Stimulated activated CD8-positive, alpha-beta memory T cell treated with anti-CD3 and anti-CD28 coated beads, Interleukin-12 subunit alpha, Interleukin-12 subunit beta, amount 100 ng/mL, for 4 hours (primary cell): ENCODE data around the gene OTOG.
"Not testable (repeated sequence)": the region's sequence is repeated elsewhere in the genome, so short reads cannot be mapped to it uniquely, and the experiment has no call there.

Experiments
- DNase-seq: peaks from one replicate; pipeline ENCODE4 v3.0.0-alpha.2; 2020; ENCODE audit warnings: low read depth

OTOG gene

DNA sequence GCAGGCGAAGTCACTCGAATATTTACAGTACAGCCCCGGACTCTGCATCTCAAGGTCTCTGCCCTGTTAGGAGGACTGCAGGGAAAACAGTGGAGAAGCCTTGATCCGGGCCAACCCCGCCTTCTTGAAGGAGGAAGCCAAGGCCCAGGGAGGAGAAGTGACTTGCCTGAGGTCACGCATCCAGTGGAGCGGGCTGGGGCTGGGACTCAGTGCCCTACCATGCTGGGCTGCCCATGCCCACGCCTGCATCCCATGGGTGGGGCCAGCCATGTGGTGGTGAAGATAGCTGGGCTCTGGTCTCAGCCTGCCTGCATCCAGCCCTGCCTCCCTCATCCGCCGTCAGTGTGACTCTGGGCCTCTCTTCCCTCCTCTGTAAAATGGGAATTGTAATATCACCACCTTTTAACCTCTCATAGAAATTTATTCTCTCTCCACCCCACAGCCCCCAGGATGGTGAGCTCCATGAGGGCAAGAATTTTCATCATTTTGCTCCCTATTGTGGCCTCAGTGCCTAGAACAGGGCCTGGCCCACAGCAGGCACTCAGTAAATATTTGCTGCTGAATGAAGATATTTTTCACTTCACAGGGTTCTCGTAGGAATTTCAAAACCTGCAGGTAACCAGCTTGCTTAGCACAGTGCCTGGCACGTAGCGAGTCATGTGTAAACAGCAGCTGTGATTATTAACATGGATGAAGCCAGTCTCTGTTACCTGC lies 57.3 kb downstream of the OTOG start:
- no peak for DNase-seq

DNA sequence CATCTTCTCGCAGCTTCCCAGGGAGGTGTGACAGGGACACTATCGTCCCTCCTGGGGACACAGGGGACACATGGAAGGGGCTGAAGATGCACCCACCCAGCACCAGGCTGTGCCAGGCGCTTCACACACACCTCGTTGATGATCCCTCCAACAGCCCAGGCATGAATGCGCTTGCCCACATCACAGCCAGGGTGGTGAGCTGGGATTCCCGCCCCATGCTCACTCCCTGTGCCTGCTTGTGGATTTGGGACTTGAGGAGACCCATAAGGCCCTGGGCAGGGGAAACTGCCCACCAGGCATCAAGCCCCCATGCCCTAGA lies 57.8 kb downstream of the OTOG start:
- no peak for DNase-seq

DNA sequence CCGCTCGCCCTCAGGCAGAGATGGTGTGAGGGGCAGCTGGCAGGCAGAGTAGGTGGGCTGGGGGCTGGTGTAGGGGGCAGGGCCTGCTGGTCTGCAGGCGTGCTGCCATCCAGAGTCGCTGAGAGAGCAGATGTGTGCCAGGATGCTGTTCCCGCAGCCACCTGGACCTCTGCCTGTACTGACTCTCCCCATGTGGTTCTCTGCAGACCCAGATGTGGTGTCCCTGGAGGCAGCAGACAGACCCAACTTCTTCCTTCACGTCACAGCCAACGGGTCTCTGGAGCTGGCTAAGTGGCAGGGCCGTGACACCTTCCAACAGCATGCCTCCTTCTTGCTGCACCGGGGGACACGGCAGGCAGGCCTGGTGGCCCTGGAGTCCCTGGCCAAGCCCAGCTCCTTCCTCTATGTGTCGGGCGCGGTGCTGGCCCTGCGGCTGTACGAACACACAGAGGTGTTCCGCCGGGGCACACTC lies 58.6 kb downstream of the OTOG start:
- no peak for DNase-seq

DNA sequence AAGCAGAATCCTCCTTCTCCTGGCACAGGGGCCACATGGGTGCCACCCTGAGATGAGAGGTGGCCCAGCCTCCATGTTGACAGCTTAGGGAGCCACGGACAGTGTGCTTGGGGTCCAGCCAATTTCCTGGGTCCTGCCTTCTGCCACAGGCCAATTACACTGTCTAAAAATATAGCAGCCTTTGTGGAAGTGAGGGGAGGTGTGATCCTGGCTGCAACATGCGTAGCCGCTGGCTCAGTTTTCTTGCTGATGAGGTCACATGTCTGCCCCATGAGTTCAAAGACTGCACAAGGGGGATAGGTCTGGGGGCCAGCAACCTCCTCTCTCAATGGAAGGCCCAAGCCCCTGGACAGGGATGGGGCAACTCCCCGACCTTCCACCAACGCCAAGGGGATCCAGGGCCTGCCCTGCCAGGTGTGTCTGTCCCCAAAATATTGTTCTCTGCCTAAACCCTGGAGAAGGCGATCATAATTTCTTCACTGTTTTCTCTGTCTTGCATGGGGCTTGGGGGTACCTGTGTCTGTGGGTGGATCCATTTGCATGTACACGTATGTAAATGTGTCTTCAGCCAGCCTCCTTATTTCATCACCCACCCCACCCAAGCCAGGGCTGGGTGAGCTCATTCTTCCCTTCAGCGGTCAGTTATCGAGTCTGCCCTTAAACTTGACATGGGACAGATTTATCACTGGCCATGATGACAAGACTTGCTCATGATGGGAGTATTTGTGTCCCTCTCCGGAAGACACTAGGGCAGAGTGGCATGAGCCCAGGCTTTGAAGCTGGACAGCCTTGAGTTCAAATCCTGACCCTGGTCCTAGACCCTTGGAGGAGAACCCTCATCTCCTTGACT lies 59.4 kb downstream of the OTOG start:
- DNase-seq: no peak

DNA sequence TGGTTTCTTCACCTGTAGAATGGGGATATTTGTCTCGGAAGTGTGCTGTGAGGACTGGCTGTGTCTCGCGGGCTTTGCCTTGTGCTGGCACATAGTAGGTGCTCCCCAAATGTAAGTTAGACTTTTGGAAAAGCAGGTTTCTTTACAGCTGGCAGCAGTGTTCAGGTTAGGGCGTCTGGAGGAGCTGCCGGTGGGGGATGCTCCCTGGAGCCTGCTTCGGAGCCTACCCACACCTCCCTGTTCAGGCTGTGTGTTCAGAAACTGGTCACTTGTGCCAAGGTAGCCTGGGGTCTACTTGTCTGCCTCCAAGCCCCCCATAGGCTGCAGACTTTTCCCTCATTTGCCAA lies 60.0 kb downstream of the OTOG start:
- DNase-seq: no peak

DNA sequence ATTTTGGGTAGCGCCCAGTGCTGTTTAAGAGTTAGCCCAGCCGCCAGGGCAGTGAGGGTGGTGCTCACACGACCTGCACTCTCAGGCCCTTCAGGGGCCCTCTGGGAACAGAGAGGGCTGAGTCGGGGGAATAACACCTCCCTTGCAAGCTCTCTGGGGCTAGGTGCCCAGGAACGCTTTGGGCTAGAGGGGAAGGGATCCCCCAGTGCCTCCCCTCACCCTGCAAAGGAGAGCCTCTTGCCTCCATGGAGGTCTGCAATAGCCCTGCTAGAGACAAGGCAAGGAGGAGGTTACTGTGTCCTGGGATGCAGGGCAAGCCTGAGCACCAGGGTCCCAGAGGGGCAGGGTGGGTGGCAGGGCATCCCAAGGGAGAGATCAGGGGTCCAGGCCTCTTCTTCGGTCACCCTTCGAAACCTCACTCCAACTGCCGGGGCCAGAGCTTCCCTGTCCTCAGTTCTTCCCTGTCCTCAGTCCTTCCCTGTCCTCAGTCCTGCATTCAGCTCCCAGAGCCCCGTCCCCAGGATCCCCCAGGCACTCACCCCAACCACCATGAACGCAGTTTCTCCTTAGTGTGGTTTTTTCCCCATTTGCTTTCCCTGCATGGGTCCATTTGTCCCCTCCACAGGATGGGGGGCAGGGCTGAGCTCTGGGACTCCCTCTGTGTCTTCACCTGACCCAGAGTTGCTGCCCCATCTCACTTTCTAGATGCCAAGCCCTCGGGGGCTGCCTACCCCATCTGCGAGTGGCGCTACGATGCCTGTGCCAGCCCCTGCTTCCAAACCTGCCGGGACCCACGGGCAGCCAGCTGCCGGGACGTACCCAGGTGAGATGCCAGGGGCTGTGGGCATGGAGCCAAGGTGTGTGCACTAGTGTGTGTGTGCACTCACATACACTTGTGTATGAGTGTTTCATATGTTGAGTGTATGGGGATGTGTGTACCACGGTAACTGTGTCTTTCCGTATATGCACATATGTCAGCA lies 60.8 kb downstream of the OTOG start:
- no peak for DNase-seq

DNA sequence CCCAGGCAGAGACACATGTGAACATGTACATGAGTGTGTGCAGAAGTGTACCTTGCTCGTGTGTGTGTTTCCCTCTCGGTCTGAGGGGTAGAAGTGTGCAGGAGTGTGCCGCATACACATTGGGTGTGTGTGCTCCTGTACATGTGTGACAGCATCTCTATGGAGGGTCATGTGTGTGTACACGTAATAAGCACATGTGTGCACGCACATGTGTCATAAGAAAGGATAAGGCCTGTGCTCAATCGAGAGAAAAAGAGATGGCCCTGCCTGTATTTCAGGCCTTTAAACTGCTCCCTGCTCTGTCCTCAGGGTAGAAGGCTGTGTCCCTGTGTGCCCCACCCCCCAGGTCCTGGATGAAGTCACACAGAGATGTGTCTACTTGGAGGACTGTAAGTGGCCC lies 61.8 kb downstream of the OTOG start:
- no peak for DNase-seq

DNA sequence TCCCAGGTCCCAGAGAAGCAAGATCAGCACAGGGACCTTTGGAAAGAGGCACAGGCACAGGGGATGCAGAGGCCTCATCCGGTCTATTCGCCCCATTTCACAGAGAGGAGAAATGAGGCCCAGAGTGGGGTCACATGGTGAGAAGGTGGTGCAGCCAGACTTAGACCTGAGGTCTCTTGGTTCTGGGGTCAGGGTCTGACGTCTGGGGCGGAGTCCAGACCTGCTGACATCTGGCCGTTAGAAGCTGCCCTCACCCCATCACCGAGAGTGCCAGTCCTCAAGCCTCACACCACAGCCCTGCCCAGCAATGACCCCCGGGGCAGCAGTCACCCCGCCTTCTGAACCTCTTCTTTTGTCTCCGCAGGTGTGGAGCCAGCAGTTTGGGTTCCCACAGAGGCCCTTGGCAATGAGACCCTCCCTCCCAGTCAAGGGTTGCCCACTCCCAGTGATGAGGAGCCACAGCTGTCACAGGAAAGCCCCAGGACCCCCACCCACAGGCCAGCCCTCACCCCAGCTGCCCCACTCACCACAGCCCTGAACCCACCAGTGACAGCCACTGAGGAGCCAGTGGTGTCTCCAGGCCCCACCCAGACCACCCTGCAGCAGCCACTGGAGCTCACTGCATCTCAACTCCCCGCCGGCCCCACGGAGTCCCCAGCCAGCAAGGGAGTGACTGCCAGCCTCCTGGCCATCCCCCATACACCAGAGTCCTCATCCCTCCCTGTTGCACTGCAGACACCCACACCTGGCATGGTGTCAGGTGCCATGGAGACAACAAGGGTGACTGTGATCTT lies 62.4 kb downstream of the OTOG start:
- DNase-seq: no peak

DNA sequence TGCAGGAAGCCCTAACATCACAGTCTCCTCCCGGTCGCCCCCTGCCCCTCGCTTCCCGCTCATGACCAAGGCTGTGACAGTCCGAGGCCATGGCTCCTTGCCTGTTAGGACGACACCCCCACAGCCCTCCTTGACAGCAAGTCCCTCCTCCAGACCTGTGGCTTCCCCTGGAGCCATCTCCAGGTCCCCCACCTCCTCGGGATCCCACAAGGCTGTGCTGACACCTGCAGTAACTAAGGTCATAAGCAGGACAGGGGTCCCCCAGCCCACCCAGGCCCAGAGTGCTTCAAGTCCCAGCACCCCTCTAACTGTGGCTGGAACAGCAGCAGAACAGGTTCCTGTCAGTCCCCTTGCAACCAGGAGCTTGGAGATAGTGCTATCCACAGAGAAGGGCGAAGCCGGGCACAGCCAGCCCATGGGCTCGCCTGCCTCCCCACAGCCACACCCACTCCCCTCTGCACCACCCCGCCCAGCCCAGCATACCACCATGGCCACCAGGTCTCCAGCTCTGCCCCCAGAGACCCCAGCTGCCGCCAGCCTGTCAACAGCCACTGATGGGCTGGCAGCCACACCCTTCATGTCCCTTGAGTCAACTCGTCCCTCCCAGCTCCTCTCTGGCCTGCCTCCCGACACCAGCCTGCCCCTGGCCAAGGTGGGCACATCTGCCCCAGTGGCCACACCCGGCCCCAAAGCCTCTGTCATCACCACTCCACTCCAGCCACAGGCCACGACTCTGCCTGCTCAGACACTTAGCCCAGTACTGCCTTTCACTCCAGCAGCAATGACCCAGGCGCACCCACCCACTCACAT lies 63.2 kb downstream of the OTOG start:
- DNase-seq: no peak

DNA sequence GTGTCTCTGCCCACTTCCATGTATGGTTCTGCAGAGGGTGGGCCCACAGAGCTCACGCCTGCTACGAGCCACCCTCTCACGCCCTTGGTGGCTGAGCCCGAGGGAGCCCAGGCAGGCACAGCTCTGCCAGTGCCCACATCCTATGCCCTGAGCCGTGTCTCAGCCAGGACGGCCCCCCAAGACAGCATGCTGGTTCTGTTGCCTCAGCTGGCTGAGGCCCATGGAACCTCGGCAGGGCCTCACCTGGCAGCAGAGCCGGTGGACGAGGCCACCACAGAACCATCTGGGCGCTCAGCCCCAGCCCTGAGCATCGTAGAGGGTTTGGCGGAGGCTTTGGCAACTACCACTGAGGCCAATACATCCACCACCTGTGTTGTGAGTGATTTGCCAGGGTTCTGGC lies 64.0 kb downstream of the OTOG start:
- no peak for DNase-seq

DNA sequence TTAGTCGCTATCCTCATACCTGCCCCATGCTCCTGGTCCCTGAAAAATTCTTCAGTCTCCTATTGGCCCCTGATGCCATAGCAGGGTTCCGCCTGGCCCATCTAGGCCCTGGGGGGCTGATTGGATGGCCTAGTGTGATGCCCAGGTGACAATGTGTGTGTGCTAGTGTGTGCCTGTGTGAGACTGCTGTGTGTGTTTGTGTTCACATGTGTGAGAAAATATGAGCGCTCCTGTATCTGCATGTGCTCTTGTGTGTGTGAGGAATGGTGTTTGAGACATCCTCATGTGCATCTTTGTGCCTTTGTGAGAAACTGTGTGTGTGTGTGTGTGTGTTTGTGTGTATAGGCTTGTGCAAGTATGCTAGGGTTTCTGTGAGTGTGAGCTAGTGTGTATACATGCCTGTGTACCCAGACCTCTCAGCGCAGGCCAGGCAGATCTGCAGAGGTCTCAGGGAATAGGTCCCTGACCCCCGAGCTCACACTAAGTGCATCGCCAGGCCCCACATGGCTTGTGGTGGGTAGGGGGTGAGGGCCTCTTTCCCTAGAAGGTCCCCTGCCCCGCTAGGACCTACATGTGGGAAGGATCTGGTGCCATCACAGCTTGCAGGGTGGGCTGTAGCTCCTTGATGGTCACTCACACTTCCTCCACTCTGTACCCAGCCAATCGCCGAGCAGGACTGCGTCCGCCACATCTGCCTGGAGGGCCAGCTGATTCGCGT lies 64.6 kb downstream of the OTOG start:
- DNase-seq: no peak

DNA sequence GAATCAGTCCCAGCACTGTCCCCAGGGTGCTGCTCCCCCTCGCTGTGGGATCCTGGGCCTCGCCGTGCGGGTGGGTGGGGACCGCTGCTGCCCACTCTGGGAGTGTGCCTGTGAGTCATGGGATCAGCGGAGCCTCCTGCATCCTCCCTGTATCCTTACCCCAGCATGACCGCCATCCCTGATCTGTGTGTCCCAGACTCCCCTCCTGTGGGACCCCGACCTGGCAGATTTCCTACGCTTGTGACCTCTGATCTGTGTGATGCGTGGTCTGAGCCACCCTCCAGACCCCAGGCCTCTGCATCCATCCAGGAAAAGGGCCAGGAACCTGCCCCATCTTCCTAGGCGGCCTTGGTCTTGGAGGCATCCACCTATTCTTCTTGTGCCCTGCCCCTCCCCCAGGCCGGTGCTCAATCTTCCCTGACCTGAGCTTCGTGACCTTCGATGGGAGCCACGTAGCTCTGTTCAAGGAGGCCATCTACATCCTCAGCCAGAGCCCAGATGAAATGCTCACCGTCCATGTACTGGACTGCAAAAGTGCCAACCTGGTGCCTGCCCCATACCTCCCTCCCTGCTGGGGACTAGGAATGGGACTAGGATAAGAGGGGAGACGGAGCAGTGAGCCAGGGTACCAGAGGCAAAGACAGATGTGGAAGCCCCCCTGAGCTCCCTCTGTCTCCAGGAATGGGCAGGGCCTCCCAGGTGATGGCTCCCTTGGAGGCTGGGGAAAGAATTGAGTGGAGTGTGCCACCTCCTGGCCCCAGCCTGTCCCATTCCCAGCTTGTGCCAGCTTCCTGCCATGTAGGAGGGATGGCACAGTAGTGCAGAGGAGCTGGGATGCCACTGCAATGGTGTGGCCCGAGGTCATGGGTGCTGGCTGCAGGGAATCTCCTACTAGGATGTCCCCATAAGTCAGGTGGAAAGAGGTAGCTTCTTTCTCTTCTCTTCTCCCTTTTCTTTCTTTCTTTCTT lies 65.4 kb downstream of the OTOG start:
- DNase-seq: no peak

DNA sequence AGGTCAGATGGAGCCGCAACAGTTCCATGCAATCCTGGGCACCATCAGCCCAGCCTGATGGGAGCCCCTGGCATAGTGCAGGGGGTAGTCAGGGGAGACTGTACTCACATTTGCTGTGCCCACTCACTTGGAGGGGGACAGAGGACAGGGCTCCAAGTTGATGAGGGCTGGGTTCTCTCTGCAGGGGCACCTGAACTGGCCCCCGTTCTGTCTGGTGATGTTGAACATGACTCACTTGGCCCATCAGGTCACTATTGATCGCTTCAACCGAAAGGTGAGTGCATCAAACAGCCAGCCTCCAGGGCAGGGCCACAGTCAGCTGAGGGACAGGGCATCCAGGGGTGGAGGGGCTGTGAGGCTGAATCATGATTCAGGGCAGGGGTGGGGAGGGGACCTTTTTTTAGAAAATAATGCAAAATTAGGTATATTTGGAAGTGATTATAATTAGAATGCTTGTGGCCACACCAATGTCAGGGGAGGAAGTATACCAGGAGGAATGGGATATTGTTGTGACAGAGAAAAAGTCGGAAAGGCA lies 66.4 kb downstream of the OTOG start:
- DNase-seq: no peak

DNA sequence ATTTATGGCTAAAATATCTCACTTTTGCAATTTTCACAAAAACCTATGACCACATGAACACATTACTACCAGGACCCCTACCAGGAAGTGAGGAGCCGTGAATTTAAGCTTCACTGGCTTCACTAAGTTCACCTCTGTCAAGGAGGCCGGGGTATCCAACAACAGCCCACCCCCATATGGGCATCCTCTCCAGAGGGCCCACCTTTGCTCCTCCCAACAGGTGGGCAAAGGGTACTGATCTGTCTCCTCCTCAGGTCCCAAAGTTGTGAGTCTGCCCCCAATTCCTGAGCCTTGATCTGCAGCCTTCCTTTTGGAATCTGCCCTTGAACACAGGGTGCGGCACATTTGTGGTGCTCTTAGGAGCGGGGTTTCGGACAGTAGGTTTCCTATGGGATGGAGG lies 66.9 kb downstream of the OTOG start:
- no peak for DNase-seq

DNA sequence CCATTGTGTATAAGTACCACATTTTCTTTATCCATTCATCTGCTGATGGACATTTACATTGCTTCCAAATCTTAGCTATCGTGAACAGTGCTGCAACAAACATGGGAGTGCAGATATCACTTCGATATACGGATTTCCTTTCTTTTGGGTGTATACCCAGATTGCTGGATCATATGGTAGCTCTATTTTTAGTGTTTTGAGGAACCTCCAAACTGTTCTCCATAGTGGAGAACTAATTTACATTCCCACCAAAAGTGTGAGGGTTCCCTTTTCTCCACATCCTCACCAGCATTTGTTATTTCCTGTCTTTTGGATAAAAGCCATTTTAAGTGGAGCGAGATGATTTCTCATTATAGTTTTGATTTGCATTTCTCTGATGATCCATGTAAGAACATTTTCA lies 75.7 kb downstream of the OTOG start:
- DNase-seq: not testable (repeated sequence)

DNA sequence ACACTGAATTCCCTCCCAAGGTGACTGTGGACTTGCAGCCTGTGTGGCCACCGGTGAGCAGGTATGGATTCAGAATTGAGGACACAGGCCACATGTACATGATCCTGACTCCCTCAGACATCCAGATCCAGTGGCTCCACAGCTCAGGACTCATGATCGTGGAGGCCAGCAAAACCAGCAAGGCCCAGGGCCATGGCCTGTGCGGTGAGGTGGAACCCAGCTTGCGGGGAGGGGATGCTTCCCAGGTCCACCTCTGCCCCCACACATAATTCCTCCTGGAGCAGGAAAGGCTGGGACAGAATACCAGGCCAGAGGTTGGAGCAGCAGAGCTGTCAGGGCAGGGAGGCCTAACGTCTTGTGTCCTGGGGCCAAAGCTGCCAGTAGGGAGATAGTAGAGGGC lies 82.1 kb downstream of the OTOG start:
- no peak for DNase-seq

DNA sequence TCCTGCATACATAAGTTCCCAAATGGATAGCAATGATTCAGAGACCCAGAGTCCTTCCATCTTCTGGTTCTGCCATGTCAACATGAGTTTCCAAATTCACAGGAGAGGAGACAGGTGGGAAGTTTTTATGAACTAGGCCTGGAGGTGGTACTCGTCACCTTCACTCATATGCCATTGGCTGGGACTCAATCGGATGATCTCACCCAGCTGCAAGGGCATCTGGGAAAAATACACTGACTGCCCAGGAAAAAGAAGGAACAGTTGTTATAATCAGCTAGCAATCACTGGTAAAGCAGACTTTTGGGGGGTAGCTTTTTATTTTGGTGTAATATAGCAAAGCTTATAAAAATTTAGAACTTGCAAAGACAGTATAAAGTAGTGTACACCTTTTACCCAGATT lies 83.9 kb downstream of the OTOG start:
- no peak for DNase-seq

DNA sequence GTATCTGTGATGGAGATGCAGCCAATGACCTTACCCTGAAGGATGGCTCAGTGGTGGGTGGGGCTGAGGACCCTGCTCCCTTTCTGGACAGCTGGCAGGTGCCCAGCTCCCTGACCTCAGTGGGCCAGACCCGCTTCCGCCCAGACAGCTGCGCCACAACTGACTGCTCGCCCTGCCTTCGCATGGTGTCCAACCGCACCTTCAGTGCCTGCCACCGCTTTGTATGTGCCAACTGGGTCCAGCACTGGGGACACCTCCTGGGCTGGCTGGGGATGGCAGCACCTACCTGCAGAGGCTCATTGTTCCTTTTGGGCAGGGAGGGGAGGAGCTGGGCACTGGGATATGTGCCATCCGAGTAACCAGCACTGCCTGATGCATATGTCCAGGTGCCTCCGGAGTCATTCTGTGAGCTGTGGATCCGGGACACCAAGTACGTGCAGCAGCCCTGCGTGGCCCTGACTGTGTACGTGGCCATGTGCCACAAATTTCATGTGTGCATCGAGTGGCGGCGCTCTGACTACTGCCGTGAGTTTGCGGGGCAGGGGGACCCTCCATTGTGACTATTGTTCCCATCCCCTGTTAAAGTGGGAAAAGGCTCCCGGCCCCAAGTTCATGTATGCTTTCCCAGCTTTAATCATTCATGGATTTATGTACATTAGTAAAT lies 84.8 kb downstream of the OTOG start:
- no peak for DNase-seq
